Measurements from ENCODE around the gene KIAA0753.

KIAA0753 gene

GRCh38 chr17:6670999-6671398, 30.5 kb upstream of the KIAA0753 start:
- Histone ChIP-seq H3K27me3 (peaks cover 3% of the 10 kb centered on the region; the same call in 1 of the 2 replicates), H3K4me3 (ENCODE audit: low read depth, low read length) (no peak overlapping the region), H3K36me3 (no peaks in the 10 kb centered on the region), H3K4me1 (no peaks in the 10 kb centered on the region), H3K9me3 (no peaks in the 10 kb centered on the region)
- TF ChIP-seq, protein P1, sequence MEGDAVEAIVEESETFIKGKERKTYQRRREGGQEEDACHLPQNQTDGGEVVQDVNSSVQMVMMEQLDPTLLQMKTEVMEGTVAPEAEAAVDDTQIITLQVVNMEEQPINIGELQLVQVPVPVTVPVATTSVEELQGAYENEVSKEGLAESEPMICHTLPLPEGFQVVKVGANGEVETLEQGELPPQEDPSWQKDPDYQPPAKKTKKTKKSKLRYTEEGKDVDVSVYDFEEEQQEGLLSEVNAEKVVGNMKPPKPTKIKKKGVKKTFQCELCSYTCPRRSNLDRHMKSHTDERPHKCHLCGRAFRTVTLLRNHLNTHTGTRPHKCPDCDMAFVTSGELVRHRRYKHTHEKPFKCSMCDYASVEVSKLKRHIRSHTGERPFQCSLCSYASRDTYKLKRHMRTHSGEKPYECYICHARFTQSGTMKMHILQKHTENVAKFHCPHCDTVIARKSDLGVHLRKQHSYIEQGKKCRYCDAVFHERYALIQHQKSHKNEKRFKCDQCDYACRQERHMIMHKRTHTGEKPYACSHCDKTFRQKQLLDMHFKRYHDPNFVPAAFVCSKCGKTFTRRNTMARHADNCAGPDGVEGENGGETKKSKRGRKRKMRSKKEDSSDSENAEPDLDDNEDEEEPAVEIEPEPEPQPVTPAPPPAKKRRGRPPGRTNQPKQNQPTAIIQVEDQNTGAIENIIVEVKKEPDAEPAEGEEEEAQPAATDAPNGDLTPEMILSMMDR (IDR thresholded peaks at IDR 0.05; ENCODE audit: low read depth, low read length): no peak
- no peak for DNase-seq

GRCh38 chr17:6670571-6670970, 30.1 kb upstream of the KIAA0753 start:
- peaks cover 3% of the 10 kb centered on the region; the same call in 1 of the 2 replicates for H3K27me3 ChIP-seq
- TF ChIP-seq, protein P1 (IDR thresholded peaks at IDR 0.05; ENCODE audit: low read depth, low read length): no peak
- H3K9me3 ChIP-seq: no peaks in the 10 kb centered on the region
- no peak for DNase-seq
- H3K36me3 ChIP-seq: no peaks in the 10 kb centered on the region
- H3K4me3 ChIP-seq (ENCODE audit: low read depth, low read length): no peak overlapping the region
- no peaks in the 10 kb centered on the region for H3K4me1 ChIP-seq

DNA sequence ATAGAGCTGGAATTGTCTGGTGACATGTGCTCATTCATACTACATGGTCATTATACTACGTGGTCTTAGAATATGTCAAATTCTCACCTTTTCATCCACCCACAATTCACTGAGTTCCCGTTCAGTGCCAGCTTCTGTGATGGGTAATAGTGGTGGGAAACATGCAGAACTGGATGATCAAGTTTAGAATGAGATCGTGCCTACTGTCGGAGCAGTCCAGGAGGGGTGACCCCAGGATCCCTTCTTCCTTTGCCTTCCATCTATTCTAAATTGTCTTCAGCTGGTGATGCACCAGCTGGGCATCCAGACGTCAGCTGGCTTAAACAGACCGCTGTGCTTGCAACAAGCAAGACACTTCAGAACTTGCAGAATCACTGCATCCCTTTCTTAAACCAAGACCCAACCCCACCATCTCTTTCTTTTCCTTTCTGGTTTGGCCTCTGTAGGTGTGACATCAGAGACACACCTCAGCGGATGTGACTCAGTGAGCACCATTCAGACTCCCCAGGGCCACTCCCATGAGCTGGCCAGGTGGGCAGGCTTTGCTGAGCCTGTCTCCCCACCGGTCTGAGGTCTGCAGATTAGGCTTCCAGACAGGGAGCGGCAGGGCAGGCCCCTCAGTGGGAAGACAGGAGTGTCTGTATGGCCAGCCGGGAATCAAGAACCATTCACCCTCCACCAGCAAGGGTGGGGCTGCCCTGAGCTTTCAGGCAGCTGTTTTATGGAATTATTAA, 29.1 kb upstream of the KIAA0753 start:
- no peaks in the 10 kb centered on the region for H3K36me3 ChIP-seq

DNA sequence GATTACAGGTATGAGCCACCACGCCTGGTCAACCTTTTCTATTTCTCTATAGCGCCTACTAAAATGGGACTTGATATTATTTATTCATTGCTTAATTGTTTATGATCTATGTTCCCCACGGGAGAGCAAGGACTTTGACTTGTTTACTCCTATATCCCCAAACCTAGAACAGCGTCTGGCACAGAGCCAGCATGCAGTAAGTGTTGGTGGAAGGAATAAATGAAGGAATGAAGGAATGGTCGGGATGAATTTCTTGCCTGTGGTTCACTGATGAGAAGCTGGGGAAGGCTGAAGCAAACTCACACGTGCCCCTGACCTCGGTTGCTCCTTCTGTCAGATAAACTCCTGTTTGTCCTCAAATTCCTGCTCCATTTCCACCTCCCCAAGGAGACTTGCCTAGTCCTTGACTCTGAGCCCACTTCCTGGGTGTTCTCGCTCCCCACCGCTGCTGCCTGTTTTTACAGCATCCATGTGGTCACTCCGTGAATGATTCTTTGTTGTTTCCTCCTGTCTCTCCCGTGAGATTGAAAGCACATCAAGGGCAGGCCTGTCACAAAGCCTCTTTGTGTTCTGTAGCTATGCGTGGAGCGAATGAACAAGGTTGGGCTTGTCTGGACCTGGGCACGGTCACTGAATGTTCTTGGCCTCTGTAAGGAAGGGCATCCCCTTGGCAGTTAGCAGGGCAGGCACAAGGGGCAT, 28.4 kb upstream of the KIAA0753 start:
- Histone ChIP-seq H3K36me3 (no peaks in the 10 kb centered on the region), H3K27me3 (peaks cover 3% of the 10 kb centered on the region; the same call in 1 of the 2 replicates), H3K4me3 (ENCODE audit: low read depth, low read length) (no peak overlapping the region), H3K4me1 (no peaks in the 10 kb centered on the region), H3K9me3 (no peaks in the 10 kb centered on the region)
- DNase-seq: no peak
- TF ChIP-seq, protein P1 (IDR thresholded peaks at IDR 0.05; ENCODE audit: low read depth, low read length): no peak

More for the DNA sequence above, 29.1 kb upstream of the KIAA0753 start:
- TF ChIP-seq, protein P1 (IDR thresholded peaks at IDR 0.05; ENCODE audit: low read depth, low read length): no peak
- no peak overlapping the region for H3K4me3 ChIP-seq (ENCODE audit: low read depth, low read length)
- no peaks in the 10 kb centered on the region for H3K4me1 ChIP-seq
- no peaks in the 10 kb centered on the region for H3K9me3 ChIP-seq
- DNase-seq: no peak
- peaks cover 3% of the 10 kb centered on the region; the same call in 1 of the 2 replicates for H3K27me3 ChIP-seq

GRCh38 chr17:6668219-6668618, 27.7 kb upstream of the KIAA0753 start:
- no peak for DNase-seq
- TF ChIP-seq, protein P1 (IDR thresholded peaks at IDR 0.05; ENCODE audit: low read depth, low read length): no peak
- Histone ChIP-seq H3K27me3 (peaks cover 3% of the 10 kb centered on the region; the same call in 1 of the 2 replicates), H3K9me3 (no peaks in the 10 kb centered on the region), H3K36me3 (no peaks in the 10 kb centered on the region), H3K4me1 (no peaks in the 10 kb centered on the region), H3K4me3 (ENCODE audit: low read depth, low read length) (no peak overlapping the region)

- Histone ChIP-seq H3K27me3 (peaks cover 3% of the 10 kb centered on the region; the same call in 1 of the 2 replicates), H3K4me1 (no peaks in the 10 kb centered on the region), H3K4me3 (ENCODE audit: low read depth, low read length) (no peak overlapping the region), H3K36me3 (no peaks in the 10 kb centered on the region), H3K9me3 (no peaks in the 10 kb centered on the region)
- TF ChIP-seq, protein P1 (IDR thresholded peaks at IDR 0.05; ENCODE audit: low read depth, low read length): no peak
- no peak for DNase-seq
Observed at GRCh38 chr17:6667516-6667915, 27.0 kb upstream of the KIAA0753 start.

Data from BE2C (cell line).